DMS79 (cell line): ENCODE measurements around the gene C1RL.
"Not testable (repeated sequence)": the region's sequence is repeated elsewhere in the genome, so short reads cannot be mapped to it uniquely, and the experiment has no call there.

Source experiments
- DNase-seq: peaks from one replicate; lab custom pipeline; 2025; lab: John Stamatoyannopoulos, UW

The C1RL gene

DNA sequence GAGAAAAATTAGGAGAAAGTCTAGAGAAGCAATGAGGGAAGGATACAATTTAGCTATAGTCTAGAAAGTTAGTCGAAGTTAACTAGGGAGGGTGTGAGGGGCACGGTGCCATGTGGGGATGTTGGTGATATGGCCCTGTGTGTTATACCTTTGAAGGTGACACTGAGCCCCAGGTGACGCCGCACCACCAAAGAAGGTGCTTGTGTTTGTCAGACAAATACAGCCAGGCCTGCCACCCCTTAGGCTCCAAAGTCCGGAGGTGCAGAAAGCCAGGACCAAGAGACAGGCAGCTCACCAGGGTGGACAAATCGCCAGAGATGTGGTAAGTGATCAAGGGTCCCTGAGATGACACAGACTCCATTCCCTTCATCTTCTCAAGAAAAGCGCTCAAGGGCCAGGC lies 47.4 kb downstream of the C1RL start:
- DNase-seq: no peak

DNA sequence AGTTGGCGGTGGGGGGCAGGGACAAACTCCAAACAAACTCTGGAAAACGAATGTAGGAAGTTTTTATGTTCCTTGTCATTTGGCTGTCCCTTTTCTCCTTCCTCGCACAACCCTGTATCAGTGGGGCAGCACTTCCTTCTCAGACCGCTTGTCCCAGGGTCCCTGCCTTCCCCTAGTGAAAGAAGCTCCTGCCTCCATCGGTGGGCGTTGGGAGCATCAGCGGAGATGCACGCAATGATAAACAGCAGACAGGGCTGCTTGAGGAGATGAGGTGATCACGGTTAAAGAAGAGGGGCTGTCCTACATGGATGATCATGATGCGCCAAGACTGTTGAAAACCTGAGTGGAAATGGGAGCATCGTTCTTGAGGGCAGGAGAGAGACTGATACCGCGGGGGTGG lies 47.9 kb downstream of the C1RL start:
- no peak for DNase-seq

DNA sequence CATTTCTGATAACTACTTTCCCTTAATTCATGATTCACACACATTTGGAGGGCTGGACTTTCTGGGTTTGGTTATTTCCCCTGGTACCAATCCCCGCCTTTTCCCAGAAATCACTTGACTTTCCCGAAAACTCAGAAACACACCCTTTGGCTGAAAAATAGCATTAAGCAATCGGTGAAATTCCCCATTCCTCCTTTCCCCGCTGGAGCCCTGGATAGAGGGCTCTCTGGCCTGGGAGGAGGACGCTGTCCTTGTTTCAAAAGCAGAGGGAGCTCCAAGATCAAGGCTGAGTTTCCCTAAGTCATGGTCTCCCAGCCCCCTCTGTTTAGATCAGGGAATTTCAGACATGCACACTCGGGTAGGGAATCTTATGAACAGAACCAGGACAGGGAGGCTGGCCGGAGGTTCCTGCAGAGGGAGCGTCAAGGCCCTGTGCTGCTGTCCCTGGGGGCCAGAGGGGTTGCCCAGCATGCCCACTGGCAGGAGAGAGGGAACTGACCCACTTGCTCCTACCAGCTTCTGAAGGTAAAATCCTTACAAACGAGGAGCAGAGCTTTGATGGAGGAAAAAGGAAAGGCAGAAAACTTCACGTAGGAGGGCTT lies 48.6 kb downstream of the C1RL start, which contains the start of gene C1S:
TSS of gene C1S (plus strand) at position 366 of the 602 bp plus-strand sequence. CDS start 1,195 bp downstream, outside the sequence.
- DNase-seq: no peak

DNA sequence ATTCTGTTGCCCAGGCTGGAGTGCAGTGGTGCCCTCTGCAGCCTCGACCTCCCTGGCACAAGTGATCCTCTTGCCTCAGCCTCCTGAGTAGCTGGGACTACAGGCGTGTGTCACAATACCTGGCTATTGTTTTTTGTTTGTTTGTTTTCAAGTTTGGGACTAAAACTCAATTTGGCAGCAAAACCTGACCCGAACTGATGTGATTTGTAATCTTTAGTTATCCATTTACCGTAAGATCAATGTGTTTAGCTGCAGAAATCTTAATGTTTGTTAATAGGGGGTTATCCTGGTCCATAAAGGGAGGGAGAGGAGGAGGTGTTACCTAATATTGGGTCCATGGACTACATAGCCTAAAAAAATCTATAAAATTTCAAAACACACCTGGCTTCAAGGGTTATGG lies 49.2 kb downstream of the C1RL start:
- DNase-seq: no peak

DNA sequence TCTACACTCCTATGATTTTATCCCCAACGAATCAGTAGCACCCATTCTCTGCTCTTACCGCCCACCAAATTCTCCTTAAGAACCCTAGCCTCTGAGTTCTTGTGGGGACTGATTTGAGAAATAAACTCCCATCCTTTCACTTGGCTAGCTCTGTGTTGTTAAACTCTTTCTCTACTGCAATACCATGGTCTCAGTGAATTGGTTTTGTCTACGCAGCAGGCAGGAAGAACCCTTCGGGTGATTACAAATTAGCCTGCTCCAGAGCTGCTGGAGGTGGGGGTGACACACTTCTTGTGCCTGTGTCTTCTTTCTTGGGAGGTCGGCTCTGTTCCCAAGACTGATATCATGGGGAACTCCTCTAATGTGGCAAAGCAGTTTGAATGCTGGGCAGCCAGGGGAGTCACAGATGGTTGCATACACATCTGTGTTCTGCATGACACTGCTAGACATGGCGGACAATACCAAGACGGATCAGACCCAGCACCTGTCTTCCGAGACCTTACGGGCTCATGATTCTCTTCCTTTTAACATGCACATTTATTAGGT lies 50.1 kb downstream of the C1RL start:
- no peak for DNase-seq

DNA sequence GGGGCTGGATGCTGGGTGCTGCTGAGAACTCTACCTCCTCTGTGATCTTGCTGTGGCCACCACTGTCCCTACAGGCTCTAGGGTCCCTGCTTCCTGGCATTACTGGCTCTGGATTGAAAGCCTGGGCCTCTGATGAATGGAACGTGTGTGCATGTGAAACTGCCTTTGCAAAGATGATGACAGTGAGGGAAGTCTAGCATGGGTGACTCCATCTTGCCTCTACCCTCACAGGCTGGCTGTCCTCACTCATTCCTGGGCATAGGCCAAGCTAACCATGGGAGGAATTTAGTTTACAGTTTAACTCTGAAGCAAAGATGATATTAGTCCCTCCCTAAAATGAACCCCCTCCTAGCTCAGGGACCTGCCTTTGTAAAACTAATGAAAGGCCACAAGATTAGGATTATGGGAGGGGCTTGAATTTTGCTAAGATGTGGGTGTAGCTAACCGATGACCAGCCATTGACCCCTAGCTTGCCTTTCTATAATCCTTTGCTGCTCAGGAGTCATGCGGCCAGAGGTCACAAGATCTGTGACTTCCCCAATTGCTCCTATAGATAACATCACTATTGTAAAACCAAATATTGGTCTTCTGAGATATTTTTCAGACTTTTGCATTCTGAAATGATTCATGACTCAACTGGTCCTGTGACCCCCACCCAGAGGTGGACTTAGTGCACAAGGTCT lies 50.7 kb downstream of the C1RL start:
- no peak for DNase-seq

DNA sequence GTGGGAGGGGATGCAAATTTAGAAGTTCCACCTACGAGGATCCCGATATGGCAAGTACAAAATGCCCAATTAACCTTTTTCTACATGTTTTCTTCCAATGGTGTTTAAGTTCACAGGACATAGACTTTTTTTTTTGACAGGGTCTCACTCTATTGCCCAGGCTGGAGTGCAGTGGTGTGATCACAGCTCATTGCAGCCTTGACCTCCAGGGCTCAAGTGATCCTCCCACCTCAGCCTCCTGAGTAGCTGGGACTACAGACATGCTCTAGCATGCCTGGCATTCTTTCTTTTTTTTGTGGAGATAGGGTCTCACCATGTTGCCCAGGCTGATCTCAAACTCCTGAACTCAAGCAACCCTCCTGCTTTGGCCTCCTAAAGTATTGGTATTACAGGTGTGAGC lies 53.3 kb downstream of the C1RL start:
- DNase-seq: not testable (repeated sequence)

DNA sequence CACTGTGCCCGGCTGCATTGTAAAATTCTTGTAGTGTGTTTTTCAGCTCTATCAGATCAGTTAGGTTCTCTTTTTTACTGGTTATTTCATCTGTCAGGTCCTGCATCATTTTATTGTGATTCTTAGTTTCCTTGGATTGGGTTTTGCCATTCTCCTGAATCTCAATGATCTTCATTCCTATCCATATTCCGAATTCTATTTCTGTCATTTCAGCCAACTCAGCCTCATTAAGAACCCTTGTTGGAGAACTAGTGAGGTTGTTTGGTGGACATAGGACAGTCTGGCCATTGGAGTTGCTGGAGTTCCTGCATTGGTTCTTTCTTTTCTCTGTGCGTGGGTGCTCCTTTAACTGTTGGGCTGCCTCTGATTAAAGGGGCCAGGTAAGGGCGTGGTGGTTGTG lies 54.1 kb downstream of the C1RL start:
- DNase-seq: no peak

DNA sequence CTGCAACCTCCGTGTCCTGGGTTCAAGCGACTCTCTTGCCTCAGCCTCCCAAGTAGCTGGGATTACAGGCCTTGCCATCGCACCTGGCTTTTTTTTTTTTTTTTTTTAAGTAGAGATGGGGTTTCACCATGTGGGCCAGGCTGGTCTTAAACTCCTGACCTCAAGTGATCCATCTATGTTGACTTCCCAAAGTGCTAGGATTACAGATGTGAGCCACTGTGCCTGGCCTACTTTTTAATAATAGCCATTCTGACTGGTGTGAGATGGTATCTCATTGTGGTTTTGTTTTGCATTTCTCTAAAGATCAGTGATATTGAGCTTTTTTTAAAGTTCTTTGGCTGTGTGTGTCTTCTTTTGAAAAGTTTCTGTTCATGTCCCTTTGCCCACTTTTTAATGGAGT lies 59.0 kb downstream of the C1RL start:
- not testable (repeated sequence) for DNase-seq

DNA sequence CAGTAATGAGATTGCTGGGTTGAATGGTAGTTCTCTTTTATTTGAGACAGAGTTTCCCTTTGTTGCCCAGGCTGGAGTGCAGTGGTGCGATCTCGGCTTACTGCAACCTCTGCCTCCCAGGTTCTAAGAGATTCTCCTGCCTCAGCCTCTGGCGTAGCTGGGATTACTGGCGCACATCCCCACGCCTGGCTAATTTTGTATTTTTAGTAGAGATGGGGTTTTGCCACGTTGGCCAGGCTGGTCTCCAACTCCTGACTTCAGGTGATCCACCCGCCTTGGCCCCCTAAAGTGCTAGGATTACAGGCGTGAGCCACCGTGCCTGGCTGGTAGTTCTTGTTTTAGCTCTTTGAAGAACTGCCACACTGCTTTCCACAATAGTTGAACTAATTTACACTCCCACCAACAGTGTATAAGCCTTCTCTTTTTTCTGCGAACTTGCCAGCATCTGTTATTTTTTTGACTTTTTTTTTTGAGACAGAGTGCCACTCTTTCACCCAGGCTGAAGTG lies 59.5 kb downstream of the C1RL start:
- DNase-seq: not testable (repeated sequence)

DNA sequence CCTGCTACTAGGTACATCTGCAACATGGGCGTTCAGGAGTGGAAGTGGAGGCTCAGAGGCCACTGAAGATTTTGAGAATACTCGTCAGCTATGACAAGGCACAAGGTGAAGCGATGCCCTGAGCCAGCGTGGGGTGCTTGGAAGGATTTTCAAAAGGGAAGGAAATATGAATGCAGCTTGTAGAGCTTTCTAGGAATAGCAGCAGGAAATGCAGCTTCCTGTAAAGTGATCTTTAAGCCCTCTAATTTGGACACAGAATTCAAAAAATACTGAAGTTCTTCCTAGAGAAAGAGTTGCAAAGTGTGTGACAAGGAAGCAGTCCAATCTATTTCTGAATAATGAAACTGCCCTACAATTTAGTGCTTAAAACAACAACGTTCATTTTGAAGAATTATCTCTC lies 61.7 kb downstream of the C1RL start:
- DNase-seq: no peak

DNA sequence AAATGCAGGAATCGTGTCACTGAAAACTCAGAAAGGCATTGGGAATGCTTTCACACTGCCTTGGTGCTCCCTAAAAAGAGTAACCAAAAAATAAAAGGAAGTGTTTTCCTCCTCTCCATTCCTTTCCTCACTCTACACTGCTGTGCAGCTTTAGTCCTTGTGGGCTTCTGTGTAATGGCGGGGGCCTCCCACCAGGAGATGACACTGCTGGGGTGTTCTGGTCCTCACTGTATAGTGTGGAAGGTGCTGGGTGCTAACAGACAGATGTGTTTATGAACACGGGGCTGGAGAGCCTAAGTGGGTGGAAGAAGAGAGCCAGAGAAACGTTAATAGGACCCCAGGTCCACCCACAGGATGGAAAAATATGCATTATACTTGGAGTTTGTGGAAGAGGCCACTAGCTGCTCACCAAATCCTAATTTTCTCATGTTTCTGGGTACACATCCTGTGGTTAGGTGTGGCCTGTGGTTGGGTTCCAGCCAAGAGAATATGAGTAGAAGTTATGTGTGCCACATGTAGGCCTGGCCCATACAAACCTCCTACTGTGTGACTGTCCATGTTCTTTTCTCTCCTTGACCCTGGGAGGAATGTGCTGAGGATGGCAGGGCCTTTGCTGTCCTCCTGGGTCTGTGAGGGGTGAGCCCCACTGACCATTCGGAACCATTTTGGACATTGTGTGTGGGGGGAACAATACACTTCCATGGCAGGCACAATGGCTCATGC lies 62.5 kb downstream of the C1RL start:
- no peak for DNase-seq

DNA sequence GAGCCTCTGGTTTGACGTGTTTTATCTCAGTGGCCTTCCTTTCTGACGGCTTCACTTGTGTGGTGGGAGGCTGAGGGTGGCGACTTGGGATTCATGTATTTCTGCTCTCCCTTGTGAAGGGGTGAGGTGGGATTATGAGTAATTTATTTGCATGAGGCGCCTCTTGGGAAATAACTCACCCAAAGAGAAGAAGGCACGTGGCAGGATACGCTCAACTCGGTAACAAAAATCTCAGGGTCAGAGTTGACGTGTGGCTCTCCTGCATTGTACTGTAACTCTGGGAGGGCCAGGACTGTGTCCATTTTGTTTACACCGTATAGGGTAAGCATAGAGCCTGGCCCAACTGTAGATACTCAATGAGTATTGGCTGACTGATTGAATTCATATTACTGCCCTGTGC lies 63.1 kb downstream of the C1RL start:
- DNase-seq: no peak
